Kidney epithelial cell (primary cell): ENCODE data around the gene MLLT3. TPM values are rescaled to one million over a fixed set of nuclear protein-coding genes. Genes with fewer than 3 reads are reported as not detected.

Experiments
- DNase-seq: peaks from one replicate; pipeline ENCODE4 v3.0.0-alpha.2; 2010; ENCODE audit warnings: low read depth
- H3K27me3 ChIP-seq: 2 replicates; pipeline ENCODE4 v1.6.0; 2011; ENCODE audit warnings: low read length; ENCODE audit not compliant: control insufficient read depth, insufficient read depth
- H3K36me3 ChIP-seq: 2 replicates; pipeline ENCODE4 v1.5.1; 2011; ENCODE audit warnings: low read length; ENCODE audit not compliant: control insufficient read depth, insufficient read depth
- H3K4me3 ChIP-seq: 2 replicates; pipeline ENCODE4 v1.5.1; 2011; ENCODE audit warnings: low read depth, mild to moderate bottlenecking, control low read depth, low read length
- CTCF ChIP-seq: IDR thresholded peaks from 2 replicates; pipeline ENCODE4 v1.5.1; 2011; ENCODE audit warnings: mild to moderate bottlenecking, moderate library complexity, low read length, control low read depth, inconsistent platforms; ENCODE audit not compliant: insufficient read depth, poor library complexity, severe bottlenecking
- total RNA-seq: library from RNA; depleted of rRNA; stranded (reverse); fragments of >200 nt; gene quantifications from 2 replicates; pipeline ENCODE4 v1.2.3, GENCODE V29; 2015

Gene MLLT3
- total RNA-seq, 1 donor from 2014 or later, result 16.2 TPM

GRCh38 chr9:20529837-20530236 is 92.5 kb downstream of the MLLT3 start:
- H3K4me3 ChIP-seq, result no peak overlapping the region
- no peak for DNase-seq
- no peaks in the 10 kb centered on the region for H3K36me3 ChIP-seq
- TF ChIP-seq CTCF, result no peak
- H3K27me3 ChIP-seq, result no peaks in the 10 kb centered on the region

GRCh38 chr9:20528253-20528652 is 94.0 kb downstream of the MLLT3 start:
- DNase-seq, result no peak
- no peak for TF ChIP-seq CTCF
- H3K27me3 ChIP-seq, result no peaks in the 10 kb centered on the region
- no peaks in the 10 kb centered on the region for H3K36me3 ChIP-seq
- no peak overlapping the region for H3K4me3 ChIP-seq

- Histone ChIP-seq H3K27me3 (no peaks in the 10 kb centered on the region), H3K4me3 (no peak overlapping the region), H3K36me3 (no peaks in the 10 kb centered on the region)
- TF ChIP-seq CTCF, result peak; percentile 36
- no peak for DNase-seq
These were observed 95.6 kb downstream of the MLLT3 start for GRCh38 chr9:20526500-20527319.

GRCh38 chr9:20524776-20525175 is 97.5 kb downstream of the MLLT3 start:
- no peak overlapping the region for H3K4me3 ChIP-seq
- no peaks in the 10 kb centered on the region for H3K27me3 ChIP-seq
- TF ChIP-seq CTCF, result peak; percentile 38
- no peak for DNase-seq
- no peaks in the 10 kb centered on the region for H3K36me3 ChIP-seq

- DNase-seq, result no peak
- Histone ChIP-seq H3K4me3 (no peak overlapping the region), H3K36me3 (no peaks in the 10 kb centered on the region), H3K27me3 (no peaks in the 10 kb centered on the region)
- TF ChIP-seq CTCF, result no peak
These were observed 103.6 kb downstream of the MLLT3 start for GRCh38 chr9:20518737-20519136.
